ENCODE results near the gene INTS3.
"Not testable (repeated sequence)": the region's sequence is repeated elsewhere in the genome, so short reads cannot be mapped to it uniquely, and the experiment has no call there.

INTS3 gene

GRCh38 chr1:153766663-153767062 is 38.8 kb downstream of the INTS3 start:
- H3K9me3 Mint-ChIP-seq, H3K4me3 Mint-ChIP-seq, H3K27ac Mint-ChIP-seq, ATAC-seq, H3K27me3 Mint-ChIP-seq: not testable (repeated sequence)
- H3K36me3 Mint-ChIP-seq: peaks cover 87% of the 10 kb centered on the region
- H3K4me1 Mint-ChIP-seq: peaks cover 15% of the 10 kb centered on the region

DNA sequence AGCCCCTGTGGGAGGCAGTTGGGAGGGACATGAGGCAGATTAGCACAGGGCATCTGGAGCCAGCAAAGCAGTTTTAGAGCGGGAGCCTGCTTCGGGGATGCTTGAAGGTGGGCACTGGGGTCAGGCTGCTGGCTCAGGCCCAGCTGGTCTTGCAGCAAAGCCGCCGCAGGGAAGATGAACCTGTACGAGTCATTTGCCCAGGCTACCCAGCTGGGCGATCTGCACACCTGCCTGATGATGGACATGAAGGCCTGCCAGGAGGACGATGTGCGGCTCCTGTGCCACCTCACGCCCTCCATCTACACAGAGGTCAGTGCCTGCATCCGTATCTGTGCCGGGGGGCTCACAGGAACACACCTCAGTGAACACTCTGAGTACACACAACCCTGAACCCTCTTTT is 39.7 kb downstream of the INTS3 start:
- H3K36me3 Mint-ChIP-seq: peaks cover 79% of the 10 kb centered on the region

GRCh38 chr1:153768316-153769181 is 40.7 kb downstream of the INTS3 start:
- Mint-ChIP-seq H3K36me3 (peaks cover 72% of the 10 kb centered on the region), H3K4me1 (peaks cover 19% of the 10 kb centered on the region), H3K4me3 (no peak overlapping the region), H3K27me3 (no peaks in the 10 kb centered on the region), H3K9me3 (no peaks in the 10 kb centered on the region), H3K27ac (peak overlapping the region; percentile 3)
- ATAC-seq: no peak

More for the DNA sequence above, 39.7 kb downstream of the INTS3 start:
- Mint-ChIP-seq H3K9me3 (no peaks in the 10 kb centered on the region), H3K27me3 (no peaks in the 10 kb centered on the region), H3K4me1 (peaks cover 15% of the 10 kb centered on the region), H3K4me3 (no peak overlapping the region), H3K27ac (no peak overlapping the region)
- ATAC-seq: no peak

DNA sequence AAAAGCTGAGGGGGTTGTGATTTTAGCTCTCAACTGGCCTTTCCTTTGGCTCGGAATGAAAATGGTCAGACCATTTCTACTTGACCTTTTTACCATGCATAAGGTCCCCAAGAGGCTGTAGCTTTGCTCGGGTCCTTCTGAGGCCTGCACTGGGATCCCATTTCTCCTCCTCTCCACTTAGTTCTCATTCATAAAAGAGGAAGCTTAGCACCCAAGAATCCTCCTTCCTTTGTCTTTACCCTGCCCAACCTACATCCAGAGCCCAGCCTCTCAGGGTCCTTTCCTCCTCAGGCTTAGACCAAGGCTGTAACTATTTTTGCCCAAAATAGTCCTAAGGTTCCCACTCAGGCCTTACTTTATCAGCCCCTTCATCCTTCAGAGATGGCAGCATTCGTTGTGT is 41.4 kb downstream of the INTS3 start:
- Mint-ChIP-seq H3K9me3 (no peaks in the 10 kb centered on the region), H3K4me3 (no peak overlapping the region), H3K4me1 (peaks cover 25% of the 10 kb centered on the region), H3K36me3 (peaks cover 72% of the 10 kb centered on the region), H3K27ac (peak overlapping the region; percentile 3), H3K27me3 (no peaks in the 10 kb centered on the region)
- no peak for ATAC-seq

DNA sequence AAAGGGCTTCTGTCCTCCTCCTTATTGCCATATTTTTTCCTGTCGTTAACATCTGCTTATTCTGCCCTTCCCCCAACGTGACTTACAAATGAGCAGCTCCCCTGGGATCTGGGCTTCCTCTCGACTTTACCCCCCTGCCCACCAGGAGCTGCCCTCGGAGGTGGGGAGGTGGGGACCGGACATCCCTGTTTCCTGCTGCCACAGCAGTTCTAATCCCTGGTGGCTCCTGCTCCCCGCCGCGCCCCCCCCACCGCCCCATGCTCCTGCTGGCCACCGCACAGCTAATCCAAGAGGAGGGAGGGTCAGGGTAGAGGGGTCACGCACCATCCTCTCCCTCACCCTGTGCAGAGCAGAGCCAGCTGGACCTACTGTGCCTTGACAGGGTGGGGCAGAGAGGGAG is 42.9 kb downstream of the INTS3 start:
- Mint-ChIP-seq H3K27ac (peak overlapping the region; percentile 65), H3K27me3 (no peaks in the 10 kb centered on the region), H3K4me1 (peaks cover 35% of the 10 kb centered on the region), H3K9me3 (no peaks in the 10 kb centered on the region), H3K4me3 (no peak overlapping the region), H3K36me3 (peaks cover 61% of the 10 kb centered on the region)
- ATAC-seq: no peak

GRCh38 chr1:153771261-153771660 is 43.4 kb downstream of the INTS3 start:
- ATAC-seq: no peak
- no peaks in the 10 kb centered on the region for H3K9me3 Mint-ChIP-seq
- peaks cover 56% of the 10 kb centered on the region for H3K36me3 Mint-ChIP-seq
- peak overlapping the region; percentile 65 for H3K27ac Mint-ChIP-seq
- H3K4me3 Mint-ChIP-seq: no peak overlapping the region
- H3K27me3 Mint-ChIP-seq: no peaks in the 10 kb centered on the region
- peaks cover 39% of the 10 kb centered on the region for H3K4me1 Mint-ChIP-seq

- H3K36me3 Mint-ChIP-seq: peaks cover 53% of the 10 kb centered on the region
- no peak overlapping the region for H3K27ac Mint-ChIP-seq
- H3K9me3 Mint-ChIP-seq: no peaks in the 10 kb centered on the region
- H3K4me3 Mint-ChIP-seq: no peak overlapping the region
- peaks cover 46% of the 10 kb centered on the region for H3K4me1 Mint-ChIP-seq
- no peak for ATAC-seq
- H3K27me3 Mint-ChIP-seq: no peaks in the 10 kb centered on the region
Measured at GRCh38 chr1:153771841-153772593, 44.2 kb downstream of the INTS3 start.

GRCh38 chr1:153773096-153773921 is 45.5 kb downstream of the INTS3 start:
- no peak overlapping the region for H3K4me3 Mint-ChIP-seq
- H3K4me1 Mint-ChIP-seq: peaks cover 52% of the 10 kb centered on the region
- H3K9me3 Mint-ChIP-seq: no peaks in the 10 kb centered on the region
- peaks cover 41% of the 10 kb centered on the region for H3K36me3 Mint-ChIP-seq
- peak overlapping the region; percentile 85 for H3K27ac Mint-ChIP-seq
- no peaks in the 10 kb centered on the region for H3K27me3 Mint-ChIP-seq
- ATAC-seq: no peak

DNA sequence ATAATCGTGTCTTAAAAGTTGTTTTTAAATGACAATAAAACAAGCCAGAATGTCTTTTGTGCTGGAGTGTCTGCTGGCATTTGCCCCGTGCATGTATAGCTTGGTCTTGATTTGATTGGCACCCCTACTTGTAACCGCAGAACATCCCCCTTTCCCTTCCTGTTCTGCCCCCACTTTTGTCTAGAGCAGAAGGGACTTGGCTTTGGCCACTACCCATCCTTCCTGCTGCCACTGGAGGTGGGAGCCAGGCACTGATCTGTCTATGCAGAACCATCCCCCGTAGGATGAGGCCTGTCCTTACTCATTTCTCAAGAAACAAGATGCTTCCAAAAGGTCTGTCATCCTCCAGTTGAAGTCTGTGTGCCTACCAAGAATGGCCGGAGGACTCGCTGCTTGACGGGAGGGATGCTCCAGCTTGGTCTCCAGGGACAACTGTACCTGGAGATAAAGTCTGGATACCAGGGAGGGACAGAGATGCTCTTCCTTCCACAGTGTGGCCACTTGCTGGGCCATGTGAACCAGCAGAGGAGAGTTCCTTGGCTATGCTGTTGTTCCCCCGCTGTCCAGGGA is 46.3 kb downstream of the INTS3 start:
- no peaks in the 10 kb centered on the region for H3K27me3 Mint-ChIP-seq
- no peak for ATAC-seq
- no peak overlapping the region for H3K4me3 Mint-ChIP-seq
- peaks cover 52% of the 10 kb centered on the region for H3K4me1 Mint-ChIP-seq
- peaks cover 32% of the 10 kb centered on the region for H3K36me3 Mint-ChIP-seq
- no peaks in the 10 kb centered on the region for H3K9me3 Mint-ChIP-seq
- peak overlapping the region; percentile 85 for H3K27ac Mint-ChIP-seq

- H3K27ac Mint-ChIP-seq: peak within 1 kb of the TSS; percentile 85
- H3K36me3 Mint-ChIP-seq: peaks cover 30% of the 10 kb centered on the region
- peak; percentile 61 for ATAC-seq
- peaks cover 47% of the 10 kb centered on the region for H3K4me1 Mint-ChIP-seq
- H3K4me3 Mint-ChIP-seq: peak within 1 kb of the TSS; percentile 82
- H3K9me3 Mint-ChIP-seq: no peaks in the 10 kb centered on the region
- H3K27me3 Mint-ChIP-seq: no peaks in the 10 kb centered on the region
Measured at GRCh38 chr1:153774780-153775457, 47.1 kb downstream of the INTS3 start, which contains the start of gene SLC27A3. SLC27A3 (plus strand) TSS chr1:153775407; CDS start chr1:153775498, 91 bp downstream.

DNA sequence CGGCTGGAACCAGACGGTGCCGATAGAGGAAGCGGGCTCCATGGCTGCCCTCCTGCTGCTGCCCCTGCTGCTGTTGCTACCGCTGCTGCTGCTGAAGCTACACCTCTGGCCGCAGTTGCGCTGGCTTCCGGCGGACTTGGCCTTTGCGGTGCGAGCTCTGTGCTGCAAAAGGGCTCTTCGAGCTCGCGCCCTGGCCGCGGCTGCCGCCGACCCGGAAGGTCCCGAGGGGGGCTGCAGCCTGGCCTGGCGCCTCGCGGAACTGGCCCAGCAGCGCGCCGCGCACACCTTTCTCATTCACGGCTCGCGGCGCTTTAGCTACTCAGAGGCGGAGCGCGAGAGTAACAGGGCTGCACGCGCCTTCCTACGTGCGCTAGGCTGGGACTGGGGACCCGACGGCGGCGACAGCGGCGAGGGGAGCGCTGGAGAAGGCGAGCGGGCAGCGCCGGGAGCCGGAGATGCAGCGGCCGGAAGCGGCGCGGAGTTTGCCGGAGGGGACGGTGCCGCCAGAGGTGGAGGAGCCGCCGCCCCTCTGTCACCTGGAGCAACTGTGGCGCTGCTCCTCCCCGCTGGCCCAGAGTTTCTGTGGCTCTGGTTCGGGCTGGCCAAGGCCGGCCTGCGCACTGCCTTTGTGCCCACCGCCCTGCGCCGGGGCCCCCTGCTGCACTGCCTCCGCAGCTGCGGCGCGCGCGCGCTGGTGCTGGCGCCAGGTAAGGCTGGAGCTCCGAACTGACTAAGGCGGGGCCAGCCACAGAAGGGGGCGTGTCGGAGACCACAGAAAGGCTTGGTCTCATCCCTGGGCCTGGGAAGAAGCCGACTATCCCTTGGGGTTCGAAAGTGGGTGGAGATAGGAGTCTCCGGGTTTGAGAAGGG is 47.8 kb downstream of the INTS3 start:
- Mint-ChIP-seq H3K36me3 (peaks cover 24% of the 10 kb centered on the region), H3K27me3 (no peaks in the 10 kb centered on the region), H3K4me3 (peak overlapping the region; percentile 82), H3K4me1 (peaks cover 40% of the 10 kb centered on the region), H3K27ac (peak overlapping the region; percentile 85), H3K9me3 (no peaks in the 10 kb centered on the region)
- peak; percentile 79 for ATAC-seq

GRCh38 chr1:153776352-153776751 is 48.5 kb downstream of the INTS3 start:
- peak overlapping the region; percentile 82 for H3K4me3 Mint-ChIP-seq
- no peak for ATAC-seq
- H3K4me1 Mint-ChIP-seq: peaks cover 37% of the 10 kb centered on the region
- peaks cover 18% of the 10 kb centered on the region for H3K36me3 Mint-ChIP-seq
- H3K27ac Mint-ChIP-seq: no peak overlapping the region
- no peaks in the 10 kb centered on the region for H3K9me3 Mint-ChIP-seq
- no peaks in the 10 kb centered on the region for H3K27me3 Mint-ChIP-seq

GRCh38 chr1:153776845-153777370 is 49.1 kb downstream of the INTS3 start:
- Mint-ChIP-seq H3K27me3 (no peaks in the 10 kb centered on the region), H3K27ac (no peak overlapping the region), H3K4me3 (peak overlapping the region; percentile 28), H3K36me3 (peaks cover 17% of the 10 kb centered on the region), H3K9me3 (no peaks in the 10 kb centered on the region), H3K4me1 (peaks cover 37% of the 10 kb centered on the region)
- ATAC-seq: no peak

All from stimulated activated memory B cell treated with anti-CD40 and anti-IgM and Interleukin-4, amounts not matched to agents 10 μg/mL and 1 μg/mL and 100 μg/mL, for 72 hours (primary cell).